ENCODE data around the gene RUNX1. TPM values are rescaled to one million over a fixed set of nuclear protein-coding genes. Genes with fewer than 3 reads are reported as not detected.

Gene RUNX1
- total and polyA plus RNA-seq, 2 donors (not counting 3 experiments of a cell fraction or from before 2014, with no cell fraction given): 4.6 to 17.9 TPM

- FAIRE-seq (no peak), DNase-seq (ENCODE audit: low read depth, low spot score) (no peak)
- H3K4me1 ChIP-seq (ENCODE audit: control insufficient read depth, extremely low read depth, insufficient read depth, low read length): peaks cover 11% of the 10 kb centered on the region
- no peaks in the 10 kb centered on the region for H3K9me3 ChIP-seq (replicated peaks; ENCODE audit: control insufficient read depth, insufficient read depth, low read length)
- H3K9me1 ChIP-seq (replicated peaks; ENCODE audit: control insufficient read depth, extremely low read depth, insufficient read depth, low read length): no peaks in the 10 kb centered on the region
- no peak overlapping the region for H3K4me2 ChIP-seq (ENCODE audit: insufficient read depth, low read length)
- no peak overlapping the region for H3K27ac ChIP-seq (ENCODE audit: insufficient read depth, low read depth, low read length)
- TF ChIP-seq POLR2A (IDR thresholded peaks at IDR 0.05; ENCODE audit: low read depth, low read length) (no peak), EZH2 (IDR thresholded peaks at IDR 0.05; ENCODE audit: borderline replicate concordance, low read depth, low read length, severe bottlenecking) (no peak), CTCF (IDR thresholded peaks at IDR 0.05; ENCODE audit: extremely low read depth in 1 of 2, insufficient read depth in 1 of 2, low read depth in 1 of 2, low read length in 2 of 2) (no peak), GATA2 (IDR thresholded peaks at IDR 0.05; ENCODE audit: insufficient read depth, insufficient read length, low read depth, low read length) (no peak), POLR2AphosphoS5 (IDR thresholded peaks at IDR 0.05; ENCODE audit: insufficient read depth, low read depth, low read length) (no peak), MYC (IDR thresholded peaks at IDR 0.05; ENCODE audit: low read depth, low read length) (no peak), MAX (IDR thresholded peaks at IDR 0.05; ENCODE audit: insufficient read depth, insufficient read length) (no peak)
- no peak overlapping the region for H3K4me3 ChIP-seq (replicated peaks in 1 of 3; ENCODE audit: insufficient read depth in 1 of 3, low read depth in 1 of 3, low read length in 3 of 3)
- H3K9ac ChIP-seq (replicated peaks; ENCODE audit: extremely low read depth, insufficient read depth, low read length): no peak overlapping the region
- CTCF ChIA-PET: interaction anchor here (1.0 kb wide), 1 partner anchor 10 kb away, joined by 3 read pairs; no protein-coding TSS in a partner anchor
- H3K27me3 ChIP-seq (ENCODE audit: control insufficient read depth in 2 of 2, insufficient read depth in 2 of 2, low read length in 2 of 2): peaks cover 20 to 40% of the 10 kb centered on the region in 2 experiments
- H2AFZ ChIP-seq (ENCODE audit: low read depth, low read length): no peak overlapping the region
- BruUV-seq (replicated peaks): no TSS peak
- POLR2A ChIA-PET: no interaction called here
- H3K36me3 ChIP-seq (ENCODE audit: control insufficient read depth in 2 of 2, extremely low read depth in 1 of 2, insufficient read depth in 2 of 2, low read length in 2 of 2): no peaks in the 10 kb centered on the region
- no peaks in the 10 kb centered on the region for H3K79me2 ChIP-seq (ENCODE audit: control insufficient read depth, insufficient read depth, low read length)
- dilution Hi-C loops (cut with MboI; ENCODE audit: extremely low pct_ligation_motif_present, low sequenced_read_pairs): no loop called here
- intact Hi-C loops (cut with micrococcal nuclease): no loop called here
- no peaks in the 10 kb centered on the region for H4K20me1 ChIP-seq (replicated peaks; ENCODE audit: control insufficient read depth, extremely low read depth, insufficient read depth, low read length)
Observed at GRCh38 chr21:34939673-34940331, 109.3 kb downstream of the RUNX1 start.

Data from endothelial cell of umbilical vein (primary cell).